GM18498 (cell line): Measurements from ENCODE around the gene MRPL23.

Source experiments
- ATAC-seq: cut with Tn5 transposase; IDR thresholded peaks from one replicate; pipeline ENCODE4 v1.9.1; 2021; ENCODE audit warnings: mild to moderate bottlenecking, moderate library complexity; ENCODE audit not compliant: unreplicated experiment

MRPL23 gene

GRCh38 chr11:1920909-1921573 is 26.1 kb upstream of the MRPL23 start:
- no peak for ATAC-seq

DNA sequence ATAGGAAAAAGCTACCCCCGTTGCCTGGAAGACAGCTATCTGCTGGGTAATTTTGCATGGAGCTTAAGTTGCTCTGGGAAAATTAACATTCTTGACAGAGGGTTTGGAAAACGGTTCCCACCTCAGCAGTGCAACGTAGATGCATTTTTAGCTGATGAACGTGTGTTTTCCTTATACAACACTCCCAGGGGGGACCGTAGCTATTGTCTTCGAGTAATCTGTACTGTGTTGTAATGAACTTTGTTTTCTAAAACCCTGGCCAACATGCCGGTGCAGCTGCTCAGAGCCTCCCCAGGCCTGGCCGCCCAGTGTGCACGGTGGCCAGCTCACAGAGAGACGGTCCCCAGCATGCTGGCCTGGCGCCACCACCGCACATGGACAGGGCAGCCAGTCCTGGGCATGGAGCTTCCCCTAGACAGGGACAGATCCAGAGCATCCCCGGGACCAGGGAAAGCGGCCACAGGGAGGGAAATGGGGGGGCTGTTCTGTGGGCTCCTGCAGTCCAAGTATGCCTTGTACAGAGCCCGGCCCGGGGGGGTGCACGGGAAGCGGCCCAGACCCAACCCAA is 25.5 kb upstream of the MRPL23 start:
- ATAC-seq = no peak

DNA sequence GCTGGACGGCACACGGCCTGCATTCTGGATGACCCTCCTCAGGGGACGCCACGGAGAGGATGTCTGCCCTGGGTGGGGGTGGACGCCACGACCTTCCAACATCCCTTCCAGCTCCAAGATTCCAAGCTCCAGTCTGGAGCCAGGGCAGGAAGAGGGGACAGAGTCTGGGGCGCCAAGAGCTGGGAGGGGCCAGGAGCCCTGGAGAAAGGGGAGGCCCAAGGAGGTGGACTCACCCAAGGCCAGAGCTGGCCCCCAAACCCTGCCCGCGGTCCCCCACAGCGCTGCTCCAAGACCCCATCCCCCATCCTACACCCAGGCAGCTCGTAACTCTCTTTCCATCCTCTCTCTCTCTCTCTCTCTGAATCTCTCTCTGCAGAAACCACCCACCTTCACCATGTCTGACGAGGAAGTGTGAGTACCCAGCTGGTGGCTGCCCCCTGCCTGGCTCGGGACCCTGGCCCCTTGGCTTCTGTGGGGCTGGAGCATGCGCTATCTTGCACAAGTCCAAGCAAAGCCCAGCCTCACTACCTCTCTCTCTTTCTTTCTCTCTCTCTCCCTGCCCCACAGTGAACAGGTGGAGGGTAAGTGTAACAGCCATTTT is 24.6 kb upstream of the MRPL23 start:
- no peak for ATAC-seq

GRCh38 chr11:1923201-1923956 is 23.8 kb upstream of the MRPL23 start:
- ATAC-seq = no peak

DNA sequence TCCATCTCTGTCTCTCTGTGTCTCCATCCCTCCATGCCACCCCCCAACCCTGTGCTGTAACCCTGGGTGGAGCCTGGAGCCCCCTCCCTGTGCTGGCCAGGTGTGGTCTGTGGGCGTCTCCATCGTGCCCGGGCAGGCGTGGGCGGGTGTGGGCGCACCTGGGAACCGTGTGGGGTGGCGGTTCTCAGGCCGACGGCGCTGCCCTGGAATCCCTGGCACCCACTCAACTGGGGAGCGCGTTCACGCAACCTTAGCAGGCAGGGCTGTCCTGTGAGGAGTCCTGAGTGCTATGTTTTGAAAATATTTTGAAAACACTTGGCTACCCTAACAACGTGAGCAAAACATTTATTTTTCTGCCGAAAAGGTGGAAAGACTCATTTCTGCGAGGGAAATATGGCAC is 23.0 kb upstream of the MRPL23 start:
- no peak for ATAC-seq

GRCh38 chr11:1924646-1925372 is 22.3 kb upstream of the MRPL23 start:
- ATAC-seq = no peak

DNA sequence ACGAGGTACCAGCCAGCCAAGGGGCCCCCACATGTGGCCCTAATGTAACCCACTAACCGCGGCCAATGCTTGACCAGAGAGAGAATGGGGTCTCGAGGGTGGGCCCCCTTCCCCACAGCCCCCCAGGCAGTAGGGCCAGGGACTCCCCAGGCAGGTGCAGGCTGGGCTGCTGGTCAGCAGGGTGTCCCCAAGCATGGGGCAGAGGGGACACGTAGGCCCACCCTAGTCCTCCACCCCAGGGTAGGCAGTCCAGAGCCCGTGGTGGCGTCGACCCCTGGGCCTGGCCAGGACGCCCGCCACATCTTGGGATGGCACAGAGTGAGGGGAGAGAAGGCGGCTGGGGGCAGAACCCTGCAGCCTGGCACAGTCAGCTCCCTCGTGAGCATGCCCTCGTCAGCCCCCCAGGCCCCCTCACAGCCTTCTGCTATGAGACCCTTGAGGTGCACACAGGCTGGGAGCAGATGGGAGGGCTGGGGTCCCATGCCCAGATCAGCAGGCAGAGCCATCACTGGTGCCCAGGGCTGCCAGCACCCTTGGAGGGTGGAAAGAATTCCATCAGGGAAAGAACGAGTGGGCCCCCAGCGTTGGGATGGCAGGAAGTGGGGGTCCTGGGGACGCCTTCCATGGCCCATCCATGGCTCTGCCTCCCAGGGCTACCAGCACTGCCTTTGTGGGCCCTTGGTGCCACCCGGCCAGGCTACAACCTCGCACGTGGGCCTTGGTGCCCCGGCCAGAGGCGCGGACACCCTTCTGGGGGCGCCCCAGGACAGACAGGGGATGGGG is 21.6 kb upstream of the MRPL23 start:
- no peak for ATAC-seq

GRCh38 chr11:1926156-1927025 is 20.7 kb upstream of the MRPL23 start:
- ATAC-seq = no peak

DNA sequence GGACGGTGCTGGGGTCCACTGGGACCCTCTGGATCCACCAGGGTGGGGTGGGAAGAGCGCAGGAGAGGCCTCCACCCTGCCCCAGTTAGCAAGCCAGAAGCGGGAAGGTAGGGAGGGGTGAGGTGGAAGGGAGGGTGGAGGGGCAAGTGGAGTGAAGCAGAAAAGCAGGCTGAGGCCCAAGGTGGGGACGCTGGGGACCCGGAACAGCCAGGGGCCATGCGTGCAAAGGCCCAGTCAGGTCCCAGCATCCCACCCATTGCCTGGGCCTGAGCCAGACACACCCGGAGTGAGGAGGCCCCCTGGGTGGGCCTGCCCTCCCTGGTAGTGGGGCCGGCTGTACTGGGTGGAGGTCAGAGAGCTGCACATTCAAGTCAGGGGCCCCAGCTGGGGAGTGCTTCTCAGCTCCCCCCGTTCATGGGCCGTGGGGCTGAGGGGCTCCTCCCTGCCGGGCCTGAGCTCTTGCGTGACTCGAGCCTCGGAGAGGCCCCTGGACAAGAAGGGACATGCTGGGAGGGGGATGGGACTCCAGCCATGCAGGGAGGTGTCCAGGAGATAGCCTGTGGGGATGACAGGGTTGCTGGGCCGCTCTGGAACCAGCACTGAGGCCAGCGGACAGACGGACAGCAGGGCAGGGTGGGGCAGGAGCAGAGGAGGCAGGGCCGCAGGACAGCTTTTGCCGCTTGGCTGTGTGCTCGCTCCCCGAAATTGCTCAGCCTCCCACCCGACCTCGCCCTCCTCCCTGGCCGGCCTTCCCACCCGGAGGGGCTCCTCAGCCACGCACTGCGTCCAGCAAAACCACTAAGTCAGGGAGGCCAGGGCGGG is 19.9 kb upstream of the MRPL23 start:
- ATAC-seq = no peak

DNA sequence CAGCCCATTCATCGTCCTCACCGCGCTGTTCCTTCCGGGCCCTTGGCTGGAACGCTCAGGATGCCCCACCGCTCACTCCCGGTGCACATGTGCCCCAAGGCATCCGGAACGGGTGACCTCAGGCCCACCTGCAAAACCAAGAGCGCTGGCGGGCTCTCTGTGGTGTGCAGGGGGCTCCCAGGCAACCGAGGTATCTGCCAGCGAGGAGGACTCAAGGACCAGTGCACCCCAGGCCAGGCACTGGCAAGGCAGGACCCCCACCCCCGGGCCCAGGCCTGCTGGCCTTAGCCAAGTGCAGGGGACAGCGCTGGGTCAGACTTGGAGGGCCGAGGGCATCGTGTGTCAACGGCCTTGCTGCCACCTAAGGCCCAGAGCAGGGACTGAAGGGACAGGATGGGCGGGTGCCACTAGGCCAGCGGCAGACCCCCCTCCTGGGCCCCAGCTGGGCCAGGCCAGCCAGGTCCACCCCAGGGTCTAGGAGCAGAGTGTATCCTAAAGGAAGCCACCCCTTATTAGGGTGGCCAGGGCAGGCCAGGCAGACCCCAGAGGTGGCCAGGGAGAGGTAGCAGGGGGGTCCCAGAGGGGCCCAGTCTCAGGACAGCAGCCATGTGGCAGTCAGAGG is 19.2 kb upstream of the MRPL23 start:
- ATAC-seq = no peak

GRCh38 chr11:1928470-1928890 is 18.7 kb upstream of the MRPL23 start:
- no peak for ATAC-seq

DNA sequence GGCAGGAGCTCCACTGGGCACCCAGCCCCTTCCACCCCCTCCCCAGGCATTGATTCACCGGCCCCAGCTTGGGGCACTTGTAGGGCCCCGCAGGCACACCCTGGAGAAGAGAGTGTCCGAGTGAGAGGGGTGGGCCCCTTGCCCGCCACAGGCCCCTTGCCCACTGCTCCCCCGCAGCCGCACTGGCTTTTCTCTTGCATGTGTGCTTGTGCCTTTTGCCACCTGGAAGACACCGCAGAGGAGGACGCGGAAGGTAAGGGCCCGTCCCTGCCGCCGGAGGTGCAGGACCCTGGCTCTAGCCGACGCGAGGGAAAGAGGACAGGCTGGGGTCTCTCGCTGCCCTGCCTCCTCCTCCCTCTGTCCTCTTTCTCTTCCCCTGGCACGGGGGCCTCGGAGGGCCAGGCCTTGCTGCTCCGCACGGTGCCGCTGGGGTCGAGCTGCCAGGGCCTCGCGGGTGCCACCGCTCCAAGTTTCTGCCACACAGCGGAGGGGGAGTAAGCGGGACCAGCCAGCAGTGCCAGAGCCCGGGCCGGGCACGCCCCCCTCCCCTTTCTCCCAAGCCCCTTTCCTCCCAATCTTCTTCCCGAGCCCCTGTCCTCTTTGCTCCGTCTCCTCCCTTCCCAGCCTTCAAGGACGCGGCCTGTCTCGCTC is 18.1 kb upstream of the MRPL23 start:
- ATAC-seq = no peak

- ATAC-seq = no peak
Measured at GRCh38 chr11:1929621-1930461, 17.3 kb upstream of the MRPL23 start.

DNA sequence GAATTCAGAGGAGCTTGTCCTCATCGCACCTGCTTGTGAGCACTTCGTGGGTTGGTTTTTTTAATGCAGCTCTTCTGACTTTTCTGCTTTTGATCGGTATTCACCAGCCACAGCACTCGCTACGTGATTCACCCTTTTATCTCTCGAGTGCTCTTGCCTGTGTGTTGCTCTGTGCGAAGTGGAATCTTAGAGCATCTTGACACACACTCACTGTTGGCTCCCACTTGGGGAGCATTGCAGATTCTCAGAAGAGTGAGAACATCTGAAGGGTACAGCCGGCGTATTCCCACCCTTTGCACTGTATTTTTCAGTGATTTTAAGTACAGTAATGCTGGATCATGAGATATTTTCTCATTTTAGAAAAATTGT is 16.7 kb upstream of the MRPL23 start:
- ATAC-seq = no peak

DNA sequence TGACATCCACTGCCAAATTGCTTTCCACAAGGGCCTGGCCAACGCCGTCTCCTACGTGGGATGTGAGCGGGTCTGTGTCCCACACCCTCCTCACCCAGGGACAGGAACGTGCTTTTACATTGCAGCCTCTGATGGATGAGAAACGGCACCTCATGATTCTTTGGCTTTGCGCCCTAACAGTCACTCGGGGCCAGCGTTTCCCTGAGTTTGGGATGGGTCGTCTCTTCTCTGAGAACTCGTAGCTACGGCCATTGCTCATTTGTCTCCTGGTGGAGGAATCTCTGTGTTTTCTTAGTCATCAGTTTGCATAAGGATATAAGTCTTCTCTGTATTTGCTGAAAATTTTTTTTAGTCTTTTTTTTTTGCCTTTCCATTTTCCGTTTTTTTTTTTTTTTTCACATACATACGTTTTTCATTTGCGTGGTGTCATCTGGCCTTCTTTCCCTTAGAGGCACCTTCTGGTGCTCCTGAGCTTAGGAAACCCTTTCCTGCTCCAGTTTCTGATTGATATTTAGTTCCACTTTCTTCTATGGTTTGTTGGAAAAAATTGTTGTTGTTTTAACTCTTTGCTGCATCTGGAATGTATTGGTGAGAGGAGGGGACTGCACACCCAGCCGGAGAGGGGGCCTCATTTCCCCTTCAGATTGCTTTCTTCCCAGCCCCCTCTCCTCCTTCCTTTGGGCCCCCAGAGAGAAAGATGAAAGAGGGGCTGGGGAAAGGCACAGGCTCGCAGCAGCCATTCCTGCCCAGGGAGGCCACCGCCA is 15.6 kb upstream of the MRPL23 start:
- ATAC-seq = no peak

DNA sequence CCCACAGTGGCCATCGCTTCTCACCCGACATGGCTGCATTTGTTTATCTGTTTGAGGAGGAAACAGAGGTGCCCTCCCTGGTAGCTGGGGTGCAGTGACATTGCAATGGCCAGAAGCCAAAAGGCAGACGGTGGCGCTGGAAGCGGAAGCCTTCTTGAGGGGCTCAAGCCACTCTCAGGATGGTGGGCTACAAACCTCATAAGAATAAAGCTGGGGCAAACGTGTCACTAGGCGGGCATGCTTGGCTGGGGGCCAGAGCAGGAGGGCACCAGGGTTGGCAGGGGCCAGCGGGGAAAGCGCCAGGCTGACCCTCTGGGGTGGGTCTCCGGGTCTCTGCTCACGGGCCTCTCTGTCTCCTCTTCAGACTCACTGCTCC is 15.0 kb upstream of the MRPL23 start:
- no peak for ATAC-seq
